Kidney epithelial cell (primary cell): ENCODE measurements around the gene TAF6L. TPM values are rescaled to one million over a fixed set of nuclear protein-coding genes. Genes with fewer than 3 reads are reported as not detected.
"Not testable (repeated sequence)": the region's sequence is repeated elsewhere in the genome, so short reads cannot be mapped to it uniquely, and the experiment has no call there.

Experiments used
- DNase-seq: peaks from one replicate; pipeline ENCODE4 v3.0.0-alpha.2; 2010; ENCODE audit warnings: low read depth
- H3K27me3 ChIP-seq: 2 replicates; pipeline ENCODE4 v1.6.0; 2011; ENCODE audit warnings: low read length; ENCODE audit not compliant: control insufficient read depth, insufficient read depth
- H3K36me3 ChIP-seq: 2 replicates; pipeline ENCODE4 v1.5.1; 2011; ENCODE audit warnings: low read length; ENCODE audit not compliant: control insufficient read depth, insufficient read depth
- H3K4me3 ChIP-seq: 2 replicates; pipeline ENCODE4 v1.5.1; 2011; ENCODE audit warnings: low read depth, mild to moderate bottlenecking, control low read depth, low read length
- total RNA-seq: library from RNA; depleted of rRNA; stranded (reverse); fragments of >200 nt; gene quantifications from 2 replicates; pipeline ENCODE4 v1.2.3, GENCODE V29; 2015
- TF ChIP-seq, protein P1 (sequence below): IDR thresholded peaks from 2 replicates; pipeline ENCODE4 v1.5.1; 2011; ENCODE audit warnings: mild to moderate bottlenecking, moderate library complexity, low read length, control low read depth, inconsistent platforms; ENCODE audit not compliant: insufficient read depth, poor library complexity, severe bottlenecking

Gene TAF6L
- total RNA-seq, 1 donor from 2014 or later: 29.1 TPM

- Histone ChIP-seq H3K36me3 (no peaks in the 10 kb centered on the region), H3K27me3 (no peaks in the 10 kb centered on the region), H3K4me3 (no peak overlapping the region)
- TF ChIP-seq, protein P1, sequence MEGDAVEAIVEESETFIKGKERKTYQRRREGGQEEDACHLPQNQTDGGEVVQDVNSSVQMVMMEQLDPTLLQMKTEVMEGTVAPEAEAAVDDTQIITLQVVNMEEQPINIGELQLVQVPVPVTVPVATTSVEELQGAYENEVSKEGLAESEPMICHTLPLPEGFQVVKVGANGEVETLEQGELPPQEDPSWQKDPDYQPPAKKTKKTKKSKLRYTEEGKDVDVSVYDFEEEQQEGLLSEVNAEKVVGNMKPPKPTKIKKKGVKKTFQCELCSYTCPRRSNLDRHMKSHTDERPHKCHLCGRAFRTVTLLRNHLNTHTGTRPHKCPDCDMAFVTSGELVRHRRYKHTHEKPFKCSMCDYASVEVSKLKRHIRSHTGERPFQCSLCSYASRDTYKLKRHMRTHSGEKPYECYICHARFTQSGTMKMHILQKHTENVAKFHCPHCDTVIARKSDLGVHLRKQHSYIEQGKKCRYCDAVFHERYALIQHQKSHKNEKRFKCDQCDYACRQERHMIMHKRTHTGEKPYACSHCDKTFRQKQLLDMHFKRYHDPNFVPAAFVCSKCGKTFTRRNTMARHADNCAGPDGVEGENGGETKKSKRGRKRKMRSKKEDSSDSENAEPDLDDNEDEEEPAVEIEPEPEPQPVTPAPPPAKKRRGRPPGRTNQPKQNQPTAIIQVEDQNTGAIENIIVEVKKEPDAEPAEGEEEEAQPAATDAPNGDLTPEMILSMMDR: no peak
- DNase-seq: no peak
Observed at GRCh38 chr11:62747475-62748160, 23.6 kb upstream of the TAF6L start.

DNA sequence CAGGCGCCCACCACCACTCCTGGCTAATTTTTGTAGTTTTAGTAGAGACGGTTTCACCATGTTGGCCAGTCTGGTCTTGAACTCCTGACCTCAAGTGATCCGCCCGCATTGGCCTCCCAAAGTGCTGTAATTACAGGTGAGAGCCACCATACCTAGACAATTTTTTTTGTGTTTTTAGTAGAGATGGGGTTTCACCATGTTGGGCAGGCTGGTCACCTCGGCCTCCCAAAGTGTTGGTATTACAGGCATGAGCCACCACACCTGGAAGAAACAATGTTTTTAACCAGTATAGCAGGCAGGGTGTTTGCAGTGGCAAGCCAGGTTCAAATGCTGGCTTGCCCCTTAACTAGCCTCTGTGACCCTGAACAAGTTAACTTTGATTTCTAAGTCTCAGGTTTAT lies 21.3 kb upstream of the TAF6L start:
- not testable (repeated sequence) for H3K36me3 ChIP-seq, DNase-seq, H3K27me3 ChIP-seq, H3K4me3 ChIP-seq

- TF ChIP-seq, protein P1: no peak
- no peaks in the 10 kb centered on the region for H3K27me3 ChIP-seq
- H3K36me3 ChIP-seq: no peaks in the 10 kb centered on the region
- DNase-seq: no peak
- no peak overlapping the region for H3K4me3 ChIP-seq
Observed at GRCh38 chr11:62752177-62752785, 18.9 kb upstream of the TAF6L start.

DNA sequence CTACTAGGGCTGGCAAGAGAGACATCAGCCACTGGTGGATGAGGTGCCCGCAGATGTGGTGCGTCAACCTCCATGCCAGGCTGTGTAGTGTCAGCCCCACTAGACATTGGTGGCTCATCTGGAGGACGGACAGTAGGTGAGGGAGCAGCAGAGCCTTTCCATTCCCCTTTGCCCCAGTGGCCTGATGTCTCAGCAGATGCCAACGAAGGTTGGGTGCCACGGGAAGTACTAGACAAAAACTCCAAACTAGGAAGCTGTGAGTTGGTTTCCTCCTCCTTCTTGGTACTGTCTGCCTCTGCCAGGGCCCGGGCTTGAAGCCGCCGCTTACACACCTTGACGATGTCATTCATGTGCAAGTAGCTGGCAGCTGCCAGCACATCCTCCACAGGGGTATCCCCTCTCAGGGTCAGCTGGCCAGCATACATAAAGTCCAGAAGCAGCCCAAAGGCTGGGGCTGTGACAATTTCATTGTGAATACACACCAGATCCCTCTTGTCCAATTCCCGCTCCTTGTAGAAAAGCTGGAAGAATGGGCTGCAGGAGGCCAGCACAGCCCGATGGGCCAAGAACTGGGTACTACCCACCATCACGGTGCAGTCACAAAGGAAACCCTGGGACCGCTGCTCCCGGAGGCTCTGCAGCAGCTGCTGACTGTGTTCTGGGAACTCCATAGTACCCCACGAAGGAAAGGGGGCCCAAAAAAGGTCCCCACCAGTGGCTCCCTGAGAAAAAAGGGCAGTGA lies 18.0 kb upstream of the TAF6L start:
- Histone ChIP-seq H3K27me3 (no peaks in the 10 kb centered on the region), H3K36me3 (no peaks in the 10 kb centered on the region), H3K4me3 (peak overlapping the region; percentile 67)
- DNase-seq: no peak
- TF ChIP-seq, protein P1: no peak

DNA sequence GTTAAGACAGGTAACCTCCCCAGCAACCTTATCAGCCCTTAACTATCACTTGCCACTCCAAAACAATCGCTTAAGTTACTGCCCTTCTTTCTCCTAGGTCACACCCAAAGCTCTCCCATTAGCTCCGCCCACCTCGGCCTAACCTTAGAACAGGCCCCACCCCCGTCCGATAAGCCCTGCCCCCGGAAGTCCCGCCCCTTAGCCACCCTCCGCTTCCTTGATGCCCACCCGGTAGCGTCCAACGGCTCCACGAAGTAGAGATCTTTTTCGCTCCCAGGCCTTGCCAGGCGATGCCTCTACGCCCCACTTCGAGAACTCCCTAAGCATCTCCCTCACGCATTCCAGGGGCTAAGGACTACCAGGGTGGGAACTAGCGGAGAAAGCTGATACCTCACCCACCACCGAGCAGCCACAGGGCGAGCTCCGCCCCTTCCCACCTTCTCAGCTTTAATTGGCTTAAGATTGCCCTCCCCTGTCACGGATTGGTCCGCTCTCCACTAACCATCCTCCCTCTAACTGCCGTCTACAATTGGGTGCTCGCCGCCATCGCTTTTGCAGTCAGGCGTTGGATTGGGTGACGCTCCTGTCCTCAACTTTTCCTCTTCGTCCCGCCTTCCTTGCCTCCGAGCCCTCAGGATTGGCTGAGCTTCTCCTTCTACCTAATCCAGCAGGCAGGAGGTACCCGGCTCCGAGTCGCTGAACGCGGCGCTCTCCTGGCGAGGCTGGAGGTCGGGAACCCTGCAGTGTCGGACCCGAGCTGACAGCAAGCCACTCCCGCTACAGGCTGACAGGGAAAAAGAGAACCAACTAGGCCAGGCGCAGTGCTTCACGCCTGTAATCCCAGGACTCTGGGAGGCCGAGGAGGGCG lies 17.2 kb upstream of the TAF6L start, which contains the start of gene ZBTB3:
Gene ZBTB3 (minus strand): TSS at position 425 of the 868 bp plus-strand sequence. CDS start 496 bp downstream, outside the sequence.
- no peaks in the 10 kb centered on the region for H3K27me3 ChIP-seq
- peak; percentile 99 for DNase-seq
- peak within 1 kb of the TSS; percentile 67 for H3K4me3 ChIP-seq
- no peaks in the 10 kb centered on the region for H3K36me3 ChIP-seq
- TF ChIP-seq, protein P1: no peak
